ENCODE results near the gene SATB2.

The SATB2 gene

DNA sequence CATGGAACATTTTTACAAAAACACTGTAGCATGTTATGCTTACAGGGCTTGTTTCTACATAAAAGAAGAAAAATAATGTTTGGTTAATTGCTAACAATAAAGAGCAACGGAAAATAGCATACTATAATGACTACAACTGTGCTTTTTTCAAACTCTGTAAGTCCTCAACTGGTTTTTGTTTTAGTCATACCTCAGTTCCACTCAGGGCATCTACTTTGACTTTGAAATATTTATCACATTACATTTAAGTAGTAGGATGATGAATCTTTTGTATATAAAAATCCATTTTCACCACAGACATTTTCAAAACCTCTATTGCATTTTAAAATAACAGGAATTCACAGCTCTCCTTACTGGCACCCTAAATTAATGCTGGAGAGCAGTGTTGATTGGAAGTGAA is 8.3 kb downstream of the SATB2 start:
- no peak for FAIRE-seq

DNA sequence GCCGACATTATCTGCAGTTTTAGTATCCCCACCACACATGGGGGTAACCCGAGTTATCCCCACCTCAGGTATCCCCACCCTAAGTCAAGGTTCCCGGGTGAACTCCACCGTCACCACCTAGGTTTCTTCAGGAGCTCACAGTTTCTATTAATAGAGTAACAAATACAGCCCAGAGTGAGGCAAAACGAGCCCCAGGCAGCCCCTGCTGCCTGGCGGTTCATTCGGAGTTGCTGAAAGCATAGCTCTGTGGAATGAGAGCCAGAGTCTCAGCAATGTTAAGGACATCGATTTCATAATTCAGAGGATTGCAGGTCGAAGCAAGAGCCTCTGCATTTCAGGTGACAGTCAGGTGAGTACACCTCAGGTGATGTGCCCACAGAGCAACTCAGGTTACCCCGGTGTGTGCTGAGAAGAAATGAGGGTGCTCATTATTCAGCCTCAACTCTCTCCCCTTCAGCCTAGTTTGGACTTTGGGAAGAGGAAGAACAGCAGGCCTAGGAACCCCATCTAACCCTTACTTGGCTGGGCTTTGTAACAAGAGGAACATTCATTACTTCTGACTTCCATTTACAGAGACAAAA is 10.7 kb downstream of the SATB2 start:
- no peak for FAIRE-seq

DNA sequence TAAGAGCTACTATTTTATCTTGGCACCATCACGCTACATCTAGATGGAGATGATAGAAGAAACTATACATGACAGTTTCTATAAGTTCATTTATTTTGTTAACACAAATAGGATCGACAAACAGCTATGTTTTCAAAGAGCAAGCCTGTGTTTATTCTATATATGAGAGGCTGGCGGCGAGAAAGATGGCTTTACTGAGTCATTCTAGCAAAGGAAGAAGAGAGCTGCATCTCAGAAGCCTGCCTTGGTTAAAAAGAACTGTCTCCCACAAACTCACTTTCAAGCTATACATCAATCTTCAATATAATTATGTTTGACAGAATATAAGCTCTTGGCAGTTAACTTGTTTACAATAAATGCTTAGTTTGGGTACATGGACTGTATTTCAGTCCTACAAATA is 13.0 kb downstream of the SATB2 start:
- FAIRE-seq: no peak

DNA sequence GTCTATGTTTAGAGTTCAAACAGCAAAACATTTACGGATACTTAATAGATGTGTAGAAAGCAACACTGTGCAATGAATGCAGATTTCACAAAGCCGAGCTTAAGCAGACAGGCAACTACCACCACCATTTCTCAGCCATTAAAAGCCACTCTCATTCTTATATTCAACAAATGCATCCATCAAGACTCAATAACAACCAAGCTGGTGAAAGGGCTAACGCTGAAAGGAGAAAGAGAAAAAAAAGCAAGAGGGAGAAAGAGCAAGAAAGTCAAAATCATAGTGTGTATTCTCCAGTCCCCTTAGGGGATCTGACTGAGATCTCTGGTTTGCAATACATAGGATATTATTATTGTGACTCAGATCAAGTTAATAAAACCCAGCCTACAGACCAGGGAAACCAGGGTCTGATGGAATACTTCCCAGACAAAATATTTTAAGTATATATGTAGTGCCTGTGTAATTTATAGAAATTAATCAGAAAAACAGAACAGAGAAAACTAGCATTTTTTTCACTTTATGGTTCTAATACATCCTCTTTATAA is 14.1 kb downstream of the SATB2 start:
- FAIRE-seq: no peak

DNA sequence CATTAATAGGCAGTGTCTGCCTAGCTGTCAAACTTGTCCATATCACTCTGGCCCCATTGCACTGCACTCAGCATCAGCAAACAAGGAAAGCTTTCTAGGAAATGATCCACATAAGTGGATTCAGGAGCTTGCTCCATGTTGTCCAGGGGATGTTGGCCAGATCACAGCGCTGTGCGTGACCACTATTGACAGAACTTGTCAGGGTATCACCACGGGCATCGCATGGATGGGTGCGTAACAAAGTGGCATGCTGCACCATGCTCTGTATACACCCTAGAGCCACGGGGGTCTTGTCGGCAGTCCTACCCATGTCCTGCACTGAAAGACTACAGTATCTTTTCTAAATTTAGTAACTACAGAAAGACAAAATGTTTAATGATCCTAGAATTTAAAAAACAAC is 15.6 kb downstream of the SATB2 start:
- FAIRE-seq: no peak

DNA sequence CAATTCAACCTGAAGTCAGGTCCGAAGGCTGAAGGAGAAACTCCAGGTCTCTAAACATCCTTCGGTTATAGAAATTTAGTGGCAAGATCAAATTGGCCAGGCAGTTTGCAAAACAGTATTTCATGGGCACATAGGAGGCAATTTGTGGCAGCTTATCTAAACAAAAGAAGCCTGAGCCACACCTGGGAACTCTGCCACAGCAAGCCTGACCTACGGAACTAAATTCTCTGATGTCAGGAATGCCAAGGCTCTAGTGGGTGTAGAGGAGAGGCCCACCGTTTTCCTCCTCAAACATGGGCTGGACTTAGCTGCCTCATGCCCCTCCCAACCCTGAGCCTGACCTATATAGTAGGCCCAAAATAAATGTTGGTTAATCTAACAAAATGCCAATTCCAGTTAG is 16.0 kb downstream of the SATB2 start:
- no peak for FAIRE-seq

GRCh38 chr2:199440118-199440517 is 17.6 kb downstream of the SATB2 start:
- FAIRE-seq: no peak

- FAIRE-seq: no peak
These were observed 18.2 kb downstream of the SATB2 start for GRCh38 chr2:199439542-199439941.

- FAIRE-seq: no peak
These were observed 18.7 kb downstream of the SATB2 start for GRCh38 chr2:199439066-199439465.

GRCh38 chr2:199434555-199434954 is 23.2 kb downstream of the SATB2 start:
- FAIRE-seq: no peak

DNA sequence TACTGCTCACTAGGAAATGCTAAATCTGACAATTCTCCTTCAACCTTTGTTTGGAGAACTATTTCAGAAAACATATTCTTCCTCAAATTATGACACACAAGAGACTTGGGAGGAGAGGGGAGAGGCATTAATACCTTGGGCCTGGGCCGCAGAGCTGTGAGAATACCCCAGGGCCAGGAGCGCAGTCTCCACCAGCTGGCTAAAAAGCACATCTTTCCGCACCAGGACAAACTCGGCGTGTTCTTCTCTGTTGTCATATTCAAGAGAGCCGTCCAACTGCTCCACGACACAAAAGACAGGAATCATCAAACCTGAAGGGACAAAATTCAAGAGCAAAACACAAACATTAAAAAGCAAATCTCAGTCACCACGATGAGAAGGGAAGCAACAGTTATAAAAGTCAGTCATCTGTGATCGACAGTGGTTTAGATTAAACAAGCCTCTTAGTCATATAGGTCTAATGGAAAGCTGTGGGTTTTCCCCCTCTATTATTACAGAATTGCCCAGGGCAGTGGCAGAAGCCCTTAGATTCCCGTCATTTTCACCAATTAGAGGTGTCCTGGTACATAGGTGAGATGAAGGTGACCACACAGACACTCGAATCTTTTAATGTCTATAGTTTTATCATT is 24.4 kb downstream of the SATB2 start:
- no peak for FAIRE-seq

DNA sequence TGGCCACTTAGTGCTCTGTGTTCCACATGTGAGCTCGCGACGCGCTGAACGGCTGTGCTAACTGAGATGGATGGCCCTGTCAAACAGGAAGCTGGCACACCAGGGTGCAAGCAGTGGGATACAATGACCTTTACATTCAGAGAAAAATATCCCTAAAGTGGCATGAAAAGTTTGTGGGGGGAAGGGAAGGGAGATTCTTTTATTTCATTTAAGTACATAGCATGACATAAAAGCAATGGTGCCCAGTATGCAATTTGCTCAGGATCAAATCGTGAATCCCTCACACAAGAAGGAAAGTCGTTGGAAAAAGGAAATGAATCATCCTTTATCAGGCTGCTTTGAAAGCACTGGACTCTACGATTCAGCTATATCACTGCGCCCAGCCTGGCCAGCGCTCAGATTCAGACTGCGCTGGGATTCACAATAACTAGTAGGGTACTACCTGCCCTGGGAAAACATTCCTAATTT is 26.0 kb downstream of the SATB2 start:
- FAIRE-seq: no peak

DNA sequence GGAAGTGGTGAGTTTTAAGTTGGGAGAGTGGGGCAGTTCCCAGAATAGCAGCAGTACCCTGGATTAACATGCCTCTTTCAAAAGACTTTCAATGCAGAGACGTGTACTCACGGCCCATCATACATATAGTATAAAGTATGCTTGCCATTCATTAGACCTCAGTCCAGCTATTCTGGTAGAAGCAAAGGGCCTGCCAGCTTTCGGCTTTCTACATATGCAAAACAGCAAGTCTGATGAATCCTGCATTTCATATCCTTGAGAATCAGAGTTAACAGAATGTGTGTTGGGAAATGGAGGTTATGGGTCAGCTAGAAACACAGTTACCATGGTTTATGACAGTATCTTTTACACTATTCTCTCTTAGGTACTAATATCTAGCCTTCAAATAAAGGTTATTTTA is 27.5 kb downstream of the SATB2 start:
- FAIRE-seq: no peak

DNA sequence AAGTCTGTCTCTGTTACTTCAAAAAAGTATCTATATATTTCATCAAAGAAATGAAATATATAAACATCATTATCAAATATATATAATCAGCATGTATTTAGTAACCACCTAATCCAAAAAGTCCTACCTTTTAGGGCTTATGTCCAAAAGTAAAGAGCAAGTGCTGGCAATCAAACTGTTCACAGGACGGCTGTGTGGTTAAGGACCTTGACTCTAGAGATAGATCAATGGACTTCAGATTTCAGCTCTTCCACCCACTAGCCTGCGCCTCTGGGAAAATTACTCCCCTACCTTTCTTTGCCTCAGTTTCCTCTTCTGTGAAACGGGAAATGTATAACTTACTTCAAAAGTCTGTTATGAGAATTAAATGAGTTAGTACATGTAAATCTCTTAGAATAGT is 29.4 kb downstream of the SATB2 start:
- FAIRE-seq: no peak

DNA sequence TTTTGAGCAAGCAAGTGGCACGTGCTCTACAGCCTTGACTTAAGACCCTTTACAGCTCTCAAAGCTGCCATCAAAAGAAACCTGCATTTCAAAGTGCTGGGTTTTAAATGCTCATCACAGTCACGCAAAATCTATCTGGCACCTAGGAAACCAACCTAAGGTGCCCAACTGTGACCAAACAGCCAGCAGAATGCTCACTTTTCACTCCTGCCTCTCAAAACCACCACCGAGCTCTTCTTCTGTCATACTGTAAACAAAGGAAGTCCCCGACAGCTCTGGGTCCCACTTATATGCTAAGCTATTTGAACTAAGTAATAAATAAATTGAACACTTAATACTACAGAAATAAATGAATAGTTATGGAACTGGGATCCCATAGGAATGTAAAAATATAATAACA is 33.6 kb downstream of the SATB2 start:
- no peak for FAIRE-seq

- FAIRE-seq: no peak
These were observed 38.3 kb downstream of the SATB2 start for GRCh38 chr2:199419428-199419827.

DNA sequence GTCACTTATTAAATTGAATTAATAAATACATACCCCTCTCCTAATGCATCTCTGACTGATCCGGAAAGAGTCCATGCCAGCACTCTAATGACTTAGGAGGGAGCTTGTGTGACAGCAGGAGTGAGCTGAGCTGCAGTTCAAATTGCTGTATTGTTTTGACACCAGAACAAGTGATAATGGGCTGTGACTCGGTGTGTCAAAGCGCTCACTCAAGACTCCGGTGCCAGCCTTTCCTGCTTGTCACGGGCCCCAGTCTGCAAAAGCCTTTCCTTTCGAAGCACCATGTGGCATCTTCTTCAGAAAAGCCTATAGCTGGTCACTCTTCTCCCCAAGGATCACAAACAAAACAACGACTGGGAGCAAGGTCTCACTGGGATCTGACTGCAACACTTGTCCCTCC is 43.3 kb downstream of the SATB2 start:
- FAIRE-seq: no peak

- no peak for FAIRE-seq
These were observed 43.7 kb downstream of the SATB2 start for GRCh38 chr2:199414001-199414400.

DNA sequence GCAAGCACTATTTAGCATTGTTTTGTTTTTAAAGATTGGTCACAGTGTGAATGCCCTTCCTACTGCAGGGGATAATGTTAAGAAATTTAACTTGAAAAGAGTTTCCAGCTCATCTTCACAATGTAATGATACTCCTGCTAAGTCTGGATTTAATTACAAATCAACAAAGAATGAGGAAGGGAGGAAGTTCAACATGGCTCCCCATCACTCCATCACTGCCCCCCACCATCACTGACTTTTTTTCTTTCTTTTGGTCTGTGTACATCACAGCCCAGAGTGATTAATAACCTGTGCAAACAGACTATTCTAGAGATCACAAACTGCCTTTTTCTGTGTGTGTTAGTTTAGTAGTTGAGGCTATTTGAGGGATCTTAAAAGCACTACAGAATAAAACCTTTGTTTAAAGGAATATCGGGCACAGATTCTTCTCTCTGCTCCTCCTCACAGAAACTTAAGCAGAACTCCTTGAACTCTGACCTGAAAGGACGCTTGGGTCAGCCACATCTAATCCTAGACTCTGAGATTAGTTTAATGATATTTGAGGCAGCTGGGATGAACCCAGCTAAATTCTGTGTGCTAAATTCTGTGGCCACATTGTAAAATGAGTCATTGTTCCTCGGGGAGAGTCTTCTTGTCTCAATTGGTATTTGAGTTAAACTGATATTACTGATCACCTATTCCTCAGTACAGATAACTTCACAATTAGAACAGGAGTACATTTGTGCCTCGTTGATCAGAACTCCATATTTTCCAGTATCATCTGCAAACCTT is 47.8 kb downstream of the SATB2 start:
- FAIRE-seq: no peak

GRCh38 chr2:199407421-199407820 is 50.3 kb downstream of the SATB2 start:
- no peak for FAIRE-seq

DNA sequence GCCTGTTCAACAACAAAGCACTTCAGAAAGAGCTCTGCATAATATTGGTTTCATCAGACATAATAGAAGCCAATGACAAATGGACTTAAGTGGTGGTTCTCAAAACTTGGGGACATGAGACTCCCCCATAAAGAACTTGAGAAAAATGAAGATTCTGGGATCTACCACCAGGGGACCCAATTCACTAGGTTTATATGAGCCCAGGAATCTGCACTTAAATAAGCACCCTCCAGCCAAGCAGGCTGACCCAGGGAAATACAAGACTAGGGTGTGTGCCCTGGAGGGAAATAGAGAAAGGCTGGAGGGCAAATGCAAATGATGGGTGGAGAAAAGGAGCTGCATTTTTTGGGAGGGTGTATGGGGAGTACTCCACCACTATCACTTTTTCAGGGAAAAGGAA is 52.5 kb downstream of the SATB2 start:
- FAIRE-seq: no peak

- no peak for FAIRE-seq
These were observed 52.9 kb downstream of the SATB2 start for GRCh38 chr2:199404841-199405240.

- FAIRE-seq: no peak
These were observed 62.4 kb downstream of the SATB2 start for GRCh38 chr2:199395311-199395710.

DNA sequence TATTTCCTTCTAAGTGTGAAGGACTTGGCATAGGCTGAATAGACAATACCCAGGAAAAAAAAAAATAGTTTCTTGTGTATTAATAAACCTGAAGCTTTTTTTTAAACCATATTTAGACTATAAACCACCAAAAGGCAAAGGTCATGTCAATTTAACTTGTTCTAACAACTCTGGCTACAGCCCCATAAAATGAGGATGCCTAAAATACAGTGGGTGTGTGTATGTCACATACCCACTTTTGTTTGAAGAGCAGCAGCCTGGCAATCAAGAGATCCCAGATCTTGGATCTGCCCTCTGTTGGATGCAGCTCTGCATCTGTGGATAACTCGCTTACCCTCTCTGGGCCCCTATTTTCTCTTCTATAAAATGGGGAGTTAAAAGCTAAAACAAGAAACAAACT is 65.4 kb downstream of the SATB2 start:
- no peak for FAIRE-seq

Data from TTC549 (cell line).